HepG2 (cell line): Measurements from ENCODE around the gene DNAJB8. TPM values are rescaled to one million over a fixed set of nuclear protein-coding genes. Genes with fewer than 3 reads are reported as not detected.

Experiments
- ATAC-seq: fragments of 200-7000 bp; cut with Tn5 transposase; 3 replicates; pipeline ENCODE4 v1.9.1; 2020; ENCODE audit warnings: mild to moderate bottlenecking, moderate library complexity
- BruUV-seq: library from RNA; stranded (reverse); fragments of 400-500 nt; replicated peaks from 2 replicates; lab custom pipeline; 2021; lab: Mats Ljungman, UMichigan
- CTCF ChIA-PET: fragments of 300-600 bp; formaldehyde crosslinking; extraction: SDS; loops from one replicate; lab custom pipeline; 2021; ENCODE audit warnings: low total read pairs, inconsistent platforms, low intra/inter-chr PET ratio; lab: Yijun Ruan, JAX
- POLR2A ChIA-PET: fragments of 350-600 bp; sonication (Branson Sonifier 250); formaldehyde crosslinking; loops from one replicate; lab custom pipeline; 2020; ENCODE audit warnings: antibody characterized with exemption, inconsistent platforms; lab: Yijun Ruan, JAX
- DNase-seq: peaks from one replicate; pipeline ENCODE4 v3.0.0-alpha.2; 2015; ENCODE audit warnings: low spot score
- FAIRE-seq: peaks from 3 replicates; lab custom pipeline; 2011; peaks lifted over from hg19 to GRCh38; lab: Jason Lieb, UNC
- H2AFZ ChIP-seq: one replicate; pipeline ENCODE4 v1.6.1; 2011; ENCODE audit warnings: low read length, inconsistent platforms
- H3K27ac ChIP-seq: fragments of 300-600 bp; 3 replicates; pipeline ENCODE4 v1.8.0; 2011; ENCODE audit warnings: mixed run types, mild to moderate bottlenecking, mixed read lengths, low read length, inconsistent platforms; ENCODE audit not compliant: insufficient read depth; ENCODE audit errors: extremely low read length
- H3K27me3 ChIP-seq, 2 experiments: fragments of 200-600 bp in 1 of 2; 2 replicates in 1 of 2; 3 replicates in 1 of 2; pipeline versions ENCODE4 v1.6.0 to v1.8.0; 2011; ENCODE audit warnings: low read length in 2 of 2, mild to moderate bottlenecking in 2 of 2, moderate library complexity in 2 of 2, inconsistent platforms in 1 of 2; ENCODE audit not compliant: insufficient read depth in 2 of 2, control insufficient read depth in 1 of 2
- H3K36me3 ChIP-seq, 2 experiments: fragments of 200-600 bp in 1 of 2; replicated peaks in 1 of 2; 2 replicates in 1 of 2; 3 replicates in 1 of 2; pipeline versions ENCODE4 v1.5.1 to v1.8.0; 2011; ENCODE audit warnings: low read length in 2 of 2, inconsistent platforms in 1 of 2; ENCODE audit not compliant: insufficient read depth in 2 of 2, control insufficient read depth in 1 of 2
- H3K4me1 ChIP-seq: 2 replicates; pipeline ENCODE4 v1.5.1; 2012; ENCODE audit warnings: low read length, inconsistent platforms; ENCODE audit not compliant: insufficient read depth
- H3K4me2 ChIP-seq: 2 replicates; pipeline ENCODE4 v1.6.0; 2011; ENCODE audit warnings: low read depth, low read length, inconsistent platforms
- H3K4me3 ChIP-seq, 3 experiments: fragments of 200-600 bp in 1 of 3; sonication (generic), shearing (Covaris generic) in 1 of 3; replicated peaks in 1 of 3; 2 replicates each; pipeline ENCODE4 v1.5.1; 2011 to 2016; ENCODE audit warnings: low read length in 3 of 3, inconsistent platforms in 2 of 3, low read depth in 2 of 3, mild to moderate bottlenecking in 2 of 3, control low read depth in 1 of 3, mixed read lengths in 1 of 3; ENCODE audit not compliant: insufficient read depth in 1 of 3
- H3K79me2 ChIP-seq: one replicate; pipeline ENCODE4 v1.6.1; 2011; ENCODE audit warnings: low read length, inconsistent platforms; ENCODE audit not compliant: insufficient read depth
- H3K9ac ChIP-seq: 2 replicates; pipeline ENCODE4 v1.6.0; 2011; ENCODE audit warnings: mild to moderate bottlenecking, low read depth, low read length, inconsistent platforms; ENCODE audit not compliant: insufficient read depth
- H3K9me3 ChIP-seq: 2 replicates; pipeline ENCODE4 v1.5.1; 2012; ENCODE audit warnings: mild to moderate bottlenecking, low read length
- H4K20me1 ChIP-seq: 2 replicates; pipeline ENCODE4 v1.6.0; 2011; ENCODE audit warnings: inconsistent platforms, mild to moderate bottlenecking, low read length, moderate library complexity; ENCODE audit not compliant: insufficient read depth
- CEBPB ChIP-seq: IDR thresholded peaks from 2 replicates; pipeline ENCODE4 v1.6.1; 2011; ENCODE audit warnings: low read depth, low read length, improper control_type of control experiment, borderline replicate concordance
- GABPB1 ChIP-seq: IDR thresholded peaks from 2 replicates; pipeline ENCODE4 v1.6.1; 2016; ENCODE audit warnings: mild to moderate bottlenecking, missing genetic modification reagents, moderate library complexity, missing compliant biosample characterization
- HDAC1 ChIP-seq: sonication (generic); formaldehyde crosslinking; IDR thresholded peaks from 2 replicates; pipeline ENCODE4 v1.5.1; 2020; ENCODE audit warnings: mild to moderate bottlenecking, missing genetic modification reagents
- MTA1 ChIP-seq: sonication (generic); formaldehyde crosslinking; IDR thresholded peaks from 2 replicates; pipeline ENCODE4 v1.4.0; 2020; ENCODE audit warnings: missing genetic modification reagents, mild to moderate bottlenecking, borderline replicate concordance
- PHF21A ChIP-seq: sonication (generic); formaldehyde crosslinking; IDR thresholded peaks from 2 replicates; pipeline ENCODE4 v1.5.0; 2020; ENCODE audit warnings: mild to moderate bottlenecking, missing genetic modification reagents
- PRMT3 ChIP-seq: sonication (generic); formaldehyde crosslinking; IDR thresholded peaks from 2 replicates; pipeline ENCODE4 v1.8.1; 2022; ENCODE audit warnings: low read depth, mild to moderate bottlenecking, moderate library complexity, missing genetic modification reagents, borderline replicate concordance
- RERE ChIP-seq: IDR thresholded peaks from 2 replicates; pipeline ENCODE4 v1.6.1; 2016; ENCODE audit warnings: low read depth, missing genetic modification reagents, missing compliant biosample characterization
- SOX6 ChIP-seq, 2 experiments: fragments of 450-650 bp in 1 of 2; sonication (generic) in 1 of 2; formaldehyde crosslinking in 1 of 2; IDR thresholded peaks; 2 replicates each; pipeline versions ENCODE4 v1.4.0 to v1.6.1; 2017 to 2020; ENCODE audit warnings: antibody characterized with exemption in 1 of 2, mild to moderate bottlenecking in 1 of 2, missing genetic modification reagents in 1 of 2
- SP4 ChIP-seq: sonication (generic); formaldehyde crosslinking; IDR thresholded peaks from 2 replicates; pipeline ENCODE4 v1.8.1; 2023; ENCODE audit warnings: mild to moderate bottlenecking, missing genetic modification reagents
- ZBTB33 ChIP-seq: sonication (generic); formaldehyde crosslinking; IDR thresholded peaks from 2 replicates; pipeline ENCODE4 v1.4.0; 2020; ENCODE audit warnings: missing genetic modification reagents
- ZNF18 ChIP-seq: sonication (generic); formaldehyde crosslinking; IDR thresholded peaks from 2 replicates; pipeline ENCODE4 v1.8.0; 2022; ENCODE audit warnings: mild to moderate bottlenecking, missing genetic modification reagents; ENCODE audit not compliant: insufficient replicate concordance
- ZNF775 ChIP-seq: sonication (generic); formaldehyde crosslinking; IDR thresholded peaks from 2 replicates; pipeline ENCODE4 v1.4.0; 2020; ENCODE audit warnings: missing genetic modification reagents, mild to moderate bottlenecking, moderate library complexity, borderline replicate concordance
- WGBS: methylation state at CpG from one replicate; pipeline ENCODE4 v1.1.6; 2017; ENCODE audit warnings: low lambda C conversion rate; 5-methylcytosine and 5-hydroxymethylcytosine counted together
- in situ Hi-C: cut with HindIII; loops from 2 replicates; pipeline ENCODE4 v1.10.0; 2017; ENCODE audit warnings: low pct_unique_long_range_greater_than_20kb; ENCODE audit not compliant: extremely low pct_ligation_motif_present
- intact Hi-C: fragments of 100-400 bp; cut with micrococcal nuclease; formaldehyde crosslinking; loops from one replicate; pipeline ENCODE4 v1.10.0; 2022; ENCODE audit not compliant: unreplicated experiment
- polyA plus RNA-seq, 8 experiments: library from polyadenylated mRNA; depleted of rRNA in 3 of 8; stranded (reverse) in 7 of 8; unstranded in 1 of 8; fragments of >200 nt; fragmentation: Illumina TruSeq in 4 of 8; extraction: Trizol in 4 of 8; gene quantifications; 2 replicates each; pipeline versions ENCODE4 v1.2.1 to v1.2.3, GENCODE V29; 2011 to 2016; ENCODE audit warnings: low read depth in 4 of 8, missing spikeins in 1 of 8, mixed read lengths in 1 of 8; ENCODE audit not compliant: insufficient read depth in 1 of 8
- total RNA-seq, 5 experiments: library from RNA; depleted of rRNA; stranded (reverse); fragments of >200 nt; fragmentation: Illumina TruSeq; extraction: Trizol; gene quantifications; 2 replicates each; pipeline ENCODE4 v1.2.3, GENCODE V29; 2016; ENCODE audit warnings: low read depth in 1 of 5

The DNAJB8 gene
- total and polyA plus RNA-seq, 2 of the 13 experiments (the other 11 are each of a cell fraction or from before 2014, with no cell fraction given): not detected

- no peak for TF ChIP-seq SOX6 (IDR thresholded peaks at IDR 0.05)
- no peak for TF ChIP-seq SOX6 (CRISPR knock-in tag; IDR thresholded peaks at IDR 0.05)
- 0 out of 2 replicates have a peak, but pooled peaks have one; percentile 7 for TF ChIP-seq ZBTB33
- TF ChIP-seq GABPB1 (CRISPR knock-in tag): no peak
- TF ChIP-seq MTA1 (CRISPR knock-in tag): 0 out of 2 replicates have a peak, but pooled peaks have one; percentile 12
These were observed 53.1 kb downstream of the DNAJB8 start (continued) for GRCh38 chr3:128413413-128414205.

GRCh38 chr3:128413003-128413370, 53.7 kb downstream of the DNAJB8 start:
- H2AFZ ChIP-seq: no peak overlapping the region
- intact Hi-C loops: no loop called here
- ChIA-PET CTCF (no interaction called here), POLR2A (no interaction called here)
- no peaks in the 10 kb centered on the region for H3K9me3 ChIP-seq
- H3K4me2 ChIP-seq: no peak overlapping the region
- BruUV-seq: no TSS peak
- H3K27me3 ChIP-seq: no peaks in the 10 kb centered on the region
- WGBS: 60% methylated on average over 6 of the region's 8 CpGs
- H3K9ac ChIP-seq: no peak overlapping the region
- no peak overlapping the region for H3K4me3 ChIP-seq
- in situ Hi-C loops: no loop called here
- DNase-seq (no peak), ATAC-seq (no peak), FAIRE-seq (no peak)
- no peaks in the 10 kb centered on the region for H3K79me2 ChIP-seq
- H3K4me1 ChIP-seq: peaks cover 25% of the 10 kb centered on the region
- H4K20me1 ChIP-seq: 0 out of 2 replicates have a peak, but pooled peaks cover 4% of the 10 kb centered on the region
- 0 out of 5 replicates have a peak, but pooled peaks cover 0 to 6% of the 10 kb centered on the region in 2 experiments for H3K36me3 ChIP-seq
- H3K27ac ChIP-seq: no peak overlapping the region
- TF ChIP-seq CEBPB: no peak
- TF ChIP-seq SP4 (CRISPR knock-in tag): no peak
- no peak for TF ChIP-seq ZNF18 (CRISPR knock-in tag)
- no peak for TF ChIP-seq PHF21A (CRISPR knock-in tag)
- TF ChIP-seq PRMT3: no peak
- TF ChIP-seq RERE (CRISPR knock-in tag): no peak
- no peak for TF ChIP-seq ZNF775 (CRISPR knock-in tag)
- TF ChIP-seq HDAC1 (CRISPR knock-in tag): no peak
